AG04450 (cell line): ENCODE data around the gene SLC27A1. TPM values are rescaled to one million over a fixed set of nuclear protein-coding genes. Genes with fewer than 3 reads are reported as not detected.

ENCODE experiments used
- CTCF ChIA-PET: fragments of 300-600, 350-600 bp; formaldehyde crosslinking; extraction: SDS; loops from one replicate; lab custom pipeline; 2022; ENCODE audit warnings: antibody characterized with exemption, inconsistent platforms; lab: Charles Lee
- POLR2A ChIA-PET: fragments of 350-600 bp; formaldehyde crosslinking; extraction: SDS; loops from one replicate; lab custom pipeline; 2021; ENCODE audit warnings: antibody characterized with exemption, inconsistent platforms; lab: Yijun Ruan, JAX
- DNase-seq: peaks from one replicate; pipeline ENCODE4 v3.0.0-alpha.2; 2011; ENCODE audit warnings: low read depth, low spot score
- H3K27ac ChIP-seq: one replicate; pipeline ENCODE4 v1.5.1; 2012; ENCODE audit warnings: low read depth, low read length, control low read depth
- H3K27me3 ChIP-seq: one replicate; pipeline ENCODE4 v1.6.0; 2012; ENCODE audit warnings: low read length; ENCODE audit not compliant: control insufficient read depth, insufficient read depth
- H3K4me3 ChIP-seq: 2 replicates; pipeline ENCODE4 v1.5.1; 2011; ENCODE audit warnings: mild to moderate bottlenecking, low read depth, low read length, control low read depth
- H3K9me3 ChIP-seq: 2 replicates; pipeline ENCODE4 v1.5.1; 2012; ENCODE audit warnings: low read length; ENCODE audit not compliant: control insufficient read depth, insufficient read depth
- CTCF ChIP-seq: IDR thresholded peaks from 2 replicates; pipeline ENCODE4 v1.5.1; 2011; ENCODE audit warnings: low read depth, low read length, control low read depth, inconsistent platforms
- polyA plus RNA-seq: library from polyadenylated mRNA; depleted of rRNA; stranded (reverse); fragments of >200 nt; gene quantifications from 2 replicates; pipeline ENCODE4 v1.2.3, GENCODE V29; 2011

Gene SLC27A1
- polyA plus RNA-seq, 1 experiment, result 8.3 TPM

- Histone ChIP-seq H3K9me3 (peaks cover 14% of the 10 kb centered on the region; the same call in 1 of the 2 replicates), H3K4me3 (peak overlapping the region; percentile 86), H3K27ac (peak overlapping the region; percentile 82), H3K27me3 (no peaks in the 10 kb centered on the region)
- CTCF ChIA-PET, result interaction anchor here (0.7 to 3.9 kb wide), 3 partner anchors 14 to 256 kb away, joined by 3 to 16 read pairs (median 3); no protein-coding TSS in a partner anchor
- POLR2A ChIA-PET, result interaction anchor here (0.6 to 1.0 kb wide), 4 partner anchors 22 to 289 kb away, joined by 3 to 7 read pairs (median 4); no protein-coding TSS in a partner anchor
- no peak for DNase-seq
- TF ChIP-seq CTCF, result no peak
Measured at GRCh38 chr19:17510220-17510993, 40.1 kb downstream of the SLC27A1 start.

- peak; percentile 43 for DNase-seq
Measured at GRCh38 chr19:17511724-17512573, 41.6 kb downstream of the SLC27A1 start.

GRCh38 chr19:17512574-17512939 lies 42.2 kb downstream of the SLC27A1 start:
- ChIA-PET POLR2A (no interaction called here), CTCF (no interaction called here)
- peaks cover 1% of the 10 kb centered on the region for H3K27me3 ChIP-seq
- H3K27ac ChIP-seq, result no peak overlapping the region
- H3K4me3 ChIP-seq, result peak overlapping the region; percentile 86
- TF ChIP-seq CTCF, result no peak
- H3K9me3 ChIP-seq, result peaks cover 35% of the 10 kb centered on the region
- DNase-seq, result no peak

More at GRCh38 chr19:17511724-17512573, 41.6 kb downstream of the SLC27A1 start:
- peaks cover 29% of the 10 kb centered on the region for H3K9me3 ChIP-seq
- CTCF ChIA-PET, result interaction anchor here (1.0 to 3.9 kb wide), 2 partner anchors 15 to 255 kb away, joined by 3 to 16 read pairs; no protein-coding TSS in a partner anchor
- H3K27ac ChIP-seq, result peak overlapping the region; percentile 77
- no peaks in the 10 kb centered on the region for H3K27me3 ChIP-seq
- POLR2A ChIA-PET, result interaction anchor here (0.7 to 1.4 kb wide), 5 partner anchors 10 to 177 kb away, joined by 3 to 5 read pairs (median 3); partner anchors contain the start of gene ANO8
- peak overlapping the region; percentile 86 for H3K4me3 ChIP-seq
- TF ChIP-seq CTCF, result no peak

GRCh38 chr19:17515408-17516149 lies 45.3 kb downstream of the SLC27A1 start:
- DNase-seq, result no peak
- ChIA-PET POLR2A (interaction anchor here (1.1 kb wide), 1 partner anchor 20 kb away, joined by 3 read pairs; no protein-coding TSS in a partner anchor), CTCF (interaction anchor here (0.7 kb wide), 1 partner anchor 20 kb away, joined by 4 read pairs; no protein-coding TSS in a partner anchor)
- Histone ChIP-seq H3K27ac (no peak overlapping the region), H3K9me3 (peaks cover 34% of the 10 kb centered on the region), H3K27me3 (peaks cover 3% of the 10 kb centered on the region), H3K4me3 (no peak overlapping the region)
- no peak for TF ChIP-seq CTCF
